T47D (cell line): Measurements from ENCODE around the gene SEMA3F.

Experiments
- DNase-seq, 2 experiments: peaks; one replicate each; pipeline versions ENCODE4 v3.0.0 to v3.0.0-alpha.2; 2011 to 2012; ENCODE audit warnings: low read depth in 1 of 2, low spot score in 1 of 2
- JUND ChIP-seq: IDR thresholded peaks from 2 replicates; pipeline ENCODE4 v1.6.1; 2012; ENCODE audit warnings: low read depth
- in situ Hi-C: cut with HindIII; loops from 2 replicates; pipeline ENCODE4 v1.10.0; 2016; ENCODE audit warnings: low sequenced_read_pairs, low pct_unique_long_range_greater_than_20kb

Gene SEMA3F

DNA sequence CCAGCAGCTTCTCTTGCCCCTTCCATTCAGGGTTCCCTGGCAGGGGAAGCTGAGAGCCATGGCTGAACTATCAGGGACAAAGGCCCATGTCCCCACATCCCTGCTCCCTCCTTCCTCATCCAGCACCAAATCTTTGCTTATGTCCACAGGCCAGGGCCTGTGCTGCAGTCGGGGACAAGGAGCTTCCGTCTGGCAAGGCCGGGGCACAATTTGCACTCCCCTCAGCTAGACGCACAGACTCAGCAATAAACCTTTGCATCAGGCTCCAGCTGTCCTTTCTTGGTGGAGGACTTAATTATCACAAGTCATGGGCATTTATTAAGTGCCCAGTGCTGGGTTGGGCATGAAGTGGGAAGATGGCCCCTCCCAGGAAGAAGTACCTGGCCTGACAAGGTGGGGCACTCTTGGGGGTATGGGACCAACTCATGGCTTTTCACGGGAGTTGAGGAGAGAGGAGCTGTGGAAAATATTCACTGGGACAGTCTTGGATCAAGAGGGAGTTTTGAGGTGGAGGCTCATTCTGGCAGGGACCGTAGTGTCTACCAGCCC lies 41.2 kb downstream of the SEMA3F start:
- TF ChIP-seq JUND: no peak
- DNase-seq: no peak
- in situ Hi-C loops: no loop called here

GRCh38 chr3:50201573-50202315 lies 46.6 kb downstream of the SEMA3F start:
- in situ Hi-C loops: no loop called here
- no peak for DNase-seq
- TF ChIP-seq JUND: no peak

DNA sequence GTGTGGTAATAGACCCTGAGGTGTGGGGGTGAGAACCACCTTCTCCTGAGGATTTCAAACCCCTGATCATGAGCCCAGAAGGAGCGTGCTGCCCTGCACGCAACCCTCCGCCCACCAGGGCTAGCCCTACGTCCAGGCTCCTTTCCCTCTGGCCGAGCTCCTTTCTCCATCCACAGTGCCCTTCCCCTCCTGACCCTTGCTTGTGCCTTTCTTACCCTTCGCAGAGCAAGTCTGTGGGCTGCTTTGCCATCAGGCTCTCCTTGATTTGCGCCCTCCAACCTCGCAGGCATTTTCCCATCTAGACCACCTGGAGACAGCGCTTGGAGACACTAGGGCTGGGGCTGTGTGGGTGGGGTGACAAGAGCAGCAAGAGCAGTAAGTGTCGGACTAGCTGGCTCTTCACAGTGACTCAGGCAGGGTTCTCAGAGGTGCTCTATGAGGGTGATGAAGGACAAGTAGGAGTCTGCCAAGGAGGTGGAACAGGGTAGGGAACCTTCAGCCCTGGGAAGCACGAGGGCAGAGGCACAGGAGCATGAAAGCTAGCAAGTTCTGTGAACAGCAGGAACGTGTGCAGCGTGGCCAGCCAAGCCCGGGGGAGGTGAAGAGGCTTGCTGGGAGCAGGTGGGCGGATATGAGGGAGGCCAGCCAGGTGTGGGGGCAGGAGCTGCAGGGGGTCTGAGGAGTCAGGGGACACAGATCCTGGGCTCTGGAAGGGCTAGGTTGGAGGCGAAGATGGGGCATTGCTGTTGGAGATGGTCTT lies 47.4 kb downstream of the SEMA3F start:
- no peak for TF ChIP-seq JUND
- no peak for DNase-seq
- in situ Hi-C loops: no loop called here

DNA sequence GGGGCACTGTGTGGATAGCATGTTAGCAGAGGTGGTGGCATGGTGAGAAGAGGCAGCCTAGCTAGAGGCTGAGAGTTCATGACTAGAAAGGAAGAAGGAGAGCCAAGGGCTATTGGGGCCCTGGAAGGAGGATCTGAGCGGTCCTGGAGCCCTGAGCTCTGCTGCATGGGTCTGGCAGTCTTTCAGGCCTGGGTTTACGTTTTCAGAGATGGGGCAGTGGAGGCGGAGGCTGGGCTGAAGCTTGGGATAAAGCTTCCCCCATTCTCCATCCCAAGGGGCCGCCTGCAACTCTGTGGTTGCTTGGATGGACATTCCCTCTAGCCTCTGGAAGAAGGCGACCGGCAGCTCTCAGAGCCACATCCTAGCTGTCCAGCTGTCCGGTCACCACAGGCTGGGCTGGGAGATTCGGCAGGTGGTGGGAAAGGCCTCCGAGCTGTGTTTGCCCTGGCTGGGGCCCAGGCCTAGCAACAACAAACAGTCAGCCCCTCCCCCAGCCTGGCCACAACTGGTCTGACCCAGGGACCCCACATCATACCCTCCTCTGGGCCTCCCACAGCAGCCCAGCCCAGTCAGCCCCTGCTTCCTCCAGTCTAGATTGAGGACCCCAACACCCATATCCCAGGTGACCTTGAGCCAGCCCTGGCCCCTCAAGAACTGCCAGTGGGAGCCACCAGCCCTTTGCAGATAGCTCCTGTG lies 48.1 kb downstream of the SEMA3F start:
- TF ChIP-seq JUND: no peak
- in situ Hi-C loops: no loop called here
- DNase-seq: no peak

- TF ChIP-seq JUND: no peak
- in situ Hi-C loops: no loop called here
- no peak for DNase-seq
These were observed 49.0 kb downstream of the SEMA3F start for GRCh38 chr3:50203809-50204803.

DNA sequence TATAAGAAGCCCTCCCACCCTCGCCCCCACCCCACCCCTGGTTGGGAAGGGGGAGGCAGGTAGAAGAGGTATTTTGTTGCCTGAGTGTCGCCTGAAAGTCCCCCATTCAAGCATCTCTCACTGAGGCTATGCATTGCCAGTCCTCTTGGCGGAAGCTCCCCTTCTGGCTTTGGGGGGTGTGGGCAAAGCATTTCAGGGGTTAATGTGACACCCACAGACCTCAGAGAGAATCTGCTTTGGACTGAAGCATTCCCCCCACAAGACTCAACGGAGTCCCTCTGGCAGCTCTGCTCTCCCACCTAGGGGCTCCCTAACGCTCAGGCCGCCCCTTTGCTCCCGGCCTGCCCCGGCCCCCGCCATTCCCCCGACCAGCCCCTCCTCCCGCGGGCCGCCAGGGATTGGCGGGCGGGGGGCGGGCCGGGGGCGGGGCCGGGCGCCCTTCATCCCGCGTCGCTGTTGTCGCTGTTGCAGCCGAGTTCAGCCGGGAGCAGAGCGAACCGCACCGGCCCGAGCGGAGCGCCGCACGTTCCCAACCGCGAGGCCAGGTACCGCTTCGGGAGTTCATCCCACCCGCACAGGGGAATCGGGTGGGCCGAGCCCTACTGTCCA lies 49.8 kb downstream of the SEMA3F start, which contains the start of gene SLC38A3:
Gene SLC38A3, plus strand, starts transcription at position 468 of the 609 bp plus-strand sequence. CDS start 8,929 bp downstream, outside the sequence.
- in situ Hi-C loops: no loop called here
- DNase-seq: peak; percentile 40 to 76
- no peak for TF ChIP-seq JUND

- in situ Hi-C loops: no loop called here
- TF ChIP-seq JUND: no peak
- peak; percentile 49 to 66 for DNase-seq
These were observed 50.5 kb downstream of the SEMA3F start for GRCh38 chr3:50205413-50206276.

GRCh38 chr3:50207359-50208042 lies 52.4 kb downstream of the SEMA3F start:
- no peak for TF ChIP-seq JUND
- no peak for DNase-seq
- in situ Hi-C loops: no loop called here

GRCh38 chr3:50208677-50209344 lies 53.7 kb downstream of the SEMA3F start:
- DNase-seq: no peak
- in situ Hi-C loops: no loop called here
- no peak for TF ChIP-seq JUND

DNA sequence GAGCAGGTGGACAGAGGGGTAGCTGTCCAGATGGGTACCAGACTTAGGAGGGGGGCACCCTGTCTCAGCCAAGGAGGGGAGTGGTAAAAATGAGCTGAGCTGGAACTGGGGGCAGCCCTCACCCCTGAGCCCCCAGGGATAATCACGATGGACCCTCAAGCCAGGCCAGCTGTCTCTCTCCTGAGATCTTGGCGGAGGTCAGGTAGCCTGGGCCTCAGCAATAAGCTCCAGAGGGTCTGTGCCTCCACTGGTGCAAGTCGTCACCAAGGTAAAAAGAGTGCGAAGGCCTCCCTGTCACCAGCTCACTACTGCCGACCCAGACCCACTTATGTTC lies 55.0 kb downstream of the SEMA3F start:
- TF ChIP-seq JUND: no peak
- in situ Hi-C loops: no loop called here
- DNase-seq: no peak
